HFFc6 (cell line): ENCODE data around the gene RAMP2. TPM values are rescaled to one million over a fixed set of nuclear protein-coding genes. Genes with fewer than 3 reads are reported as not detected.

Experiments
- DNase-seq: peaks from one replicate; pipeline ENCODE4 v3.0.0-alpha.2; 2018
- H3K27ac Mint-ChIP-seq: 2 replicates; pipeline ENCODE4 v1.8.0; 2020; ENCODE audit warnings: mild to moderate bottlenecking, mixed read lengths
- H3K27me3 Mint-ChIP-seq: 2 replicates; pipeline ENCODE4 v1.8.0; 2021; ENCODE audit warnings: mild to moderate bottlenecking, moderate library complexity, mixed read lengths; ENCODE audit not compliant: insufficient read depth
- H3K36me3 Mint-ChIP-seq: 2 replicates; pipeline ENCODE4 v1.8.0; 2021; ENCODE audit warnings: low read depth, mixed read lengths
- H3K4me1 Mint-ChIP-seq: 2 replicates; pipeline ENCODE4 v1.8.0; 2020; ENCODE audit warnings: low read depth, mixed read lengths
- H3K4me3 Mint-ChIP-seq: 2 replicates; pipeline ENCODE4 v1.8.0; 2020; ENCODE audit warnings: mild to moderate bottlenecking, moderate library complexity, mixed read lengths
- H3K9me3 Mint-ChIP-seq: 2 replicates; pipeline ENCODE4 v1.8.0; 2020; ENCODE audit warnings: mild to moderate bottlenecking, mixed read lengths
- CTCF ChIP-seq: fragments of 200-600 bp; sonication (generic); IDR thresholded peaks from 2 replicates; pipeline ENCODE4 v1.5.0; 2021; ENCODE audit warnings: antibody characterized with exemption, mild to moderate bottlenecking
- total RNA-seq, 6 experiments: library from RNA; stranded (reverse); fragmentation: NEBNext Ultra II Directional; extraction: Animal tissue kit (Norgen Biotek cat#: 25700); gene quantifications; 2 replicates in 1 of 6; 3 replicates in 5 of 6; pipeline ENCODE4 v1.2.3, GENCODE V29; 2021

Gene RAMP2
- total RNA-seq, 6 experiments from 2014 or later = 0.40 to 1.3 (median 0.80) TPM

GRCh38 chr17:42743595-42744282, 17.3 kb upstream of the RAMP2 start:
- Mint-ChIP-seq H3K4me1 (peaks cover 16% of the 10 kb centered on the region), H3K4me3 (peak overlapping the region; percentile 93), H3K9me3 (no peaks in the 10 kb centered on the region), H3K27me3 (peaks cover 5% of the 10 kb centered on the region), H3K27ac (peak overlapping the region; percentile 89), H3K36me3 (no peaks in the 10 kb centered on the region)
- no peak for DNase-seq
- 0 out of 2 replicates have a peak, but pooled peaks have one; percentile 22 for TF ChIP-seq CTCF

GRCh38 chr17:42744283-42744805, 16.7 kb upstream of the RAMP2 start:
- no peaks in the 10 kb centered on the region for H3K36me3 Mint-ChIP-seq
- H3K27me3 Mint-ChIP-seq = peaks cover 8% of the 10 kb centered on the region
- no peaks in the 10 kb centered on the region for H3K9me3 Mint-ChIP-seq
- no peak for TF ChIP-seq CTCF
- peak overlapping the region; percentile 93 for H3K4me3 Mint-ChIP-seq
- H3K4me1 Mint-ChIP-seq = peaks cover 22% of the 10 kb centered on the region
- DNase-seq = peak; percentile 41
- H3K27ac Mint-ChIP-seq = peak overlapping the region; percentile 89

GRCh38 chr17:42744806-42745617, 16.0 kb upstream of the RAMP2 start, which contains the start of gene EZH1:
TSS of gene EZH1 (minus strand) at chr17:42745040. CDS start at chr17:42728941, 16,099 bp downstream.
- Mint-ChIP-seq H3K27ac (peak within 1 kb of the TSS; percentile 89), H3K27me3 (peaks cover 8% of the 10 kb centered on the region), H3K4me3 (peak within 1 kb of the TSS; percentile 93), H3K36me3 (no peaks in the 10 kb centered on the region), H3K9me3 (no peaks in the 10 kb centered on the region), H3K4me1 (peaks cover 23% of the 10 kb centered on the region)
- TF ChIP-seq CTCF = no peak
- DNase-seq = peak; percentile 76

- DNase-seq = no peak
- Mint-ChIP-seq H3K36me3 (no peaks in the 10 kb centered on the region), H3K9me3 (no peaks in the 10 kb centered on the region), H3K27ac (no peak overlapping the region), H3K4me1 (peaks cover 23% of the 10 kb centered on the region), H3K4me3 (no peak overlapping the region), H3K27me3 (peaks cover 18% of the 10 kb centered on the region)
- TF ChIP-seq CTCF = no peak
Observed at GRCh38 chr17:42748202-42748907, 12.7 kb upstream of the RAMP2 start.
